GM19328 (cell line): ENCODE data around the gene PHC2.

Source experiments
- ATAC-seq: cut with Tn5 transposase; IDR thresholded peaks from one replicate; pipeline ENCODE4 v1.9.1; 2021; ENCODE audit warnings: mild to moderate bottlenecking, moderate library complexity; ENCODE audit not compliant: unreplicated experiment

Gene PHC2

DNA sequence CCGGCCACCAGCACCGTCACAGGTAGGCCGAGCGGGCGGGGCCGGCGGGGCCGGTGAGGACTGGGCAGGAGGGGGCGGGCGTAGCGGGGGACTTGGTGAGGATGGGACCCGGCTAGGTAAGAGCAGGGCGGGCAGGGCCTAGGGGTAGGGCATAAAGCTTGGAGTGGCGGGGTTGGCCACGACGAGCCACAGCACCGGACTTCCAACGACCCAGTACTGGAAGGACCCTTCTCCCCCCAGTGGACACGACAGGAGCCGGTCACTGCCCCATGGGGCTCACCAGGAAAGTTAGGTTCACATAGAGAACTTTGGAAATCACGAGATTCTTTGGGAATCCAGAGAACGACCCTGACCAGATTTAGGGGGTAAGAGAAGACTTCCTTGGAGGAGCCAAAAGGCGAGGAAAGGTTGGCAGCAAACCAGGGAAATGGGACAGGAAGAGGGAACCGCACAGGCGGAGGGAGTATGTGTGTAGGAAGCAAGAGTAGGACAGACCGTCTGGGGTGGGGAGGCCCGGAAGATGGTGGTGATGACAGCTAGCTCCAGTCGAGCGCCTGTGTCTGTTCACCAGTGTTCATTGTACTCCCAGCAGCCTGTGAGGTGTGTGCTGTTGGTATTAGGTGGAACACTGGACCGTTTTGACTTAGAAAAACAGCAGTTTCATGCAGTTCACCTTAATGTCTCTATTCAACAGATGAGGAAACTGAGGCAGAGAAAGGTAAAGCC, 154.2 kb downstream of the PHC2 start:
- ATAC-seq: no peak

DNA sequence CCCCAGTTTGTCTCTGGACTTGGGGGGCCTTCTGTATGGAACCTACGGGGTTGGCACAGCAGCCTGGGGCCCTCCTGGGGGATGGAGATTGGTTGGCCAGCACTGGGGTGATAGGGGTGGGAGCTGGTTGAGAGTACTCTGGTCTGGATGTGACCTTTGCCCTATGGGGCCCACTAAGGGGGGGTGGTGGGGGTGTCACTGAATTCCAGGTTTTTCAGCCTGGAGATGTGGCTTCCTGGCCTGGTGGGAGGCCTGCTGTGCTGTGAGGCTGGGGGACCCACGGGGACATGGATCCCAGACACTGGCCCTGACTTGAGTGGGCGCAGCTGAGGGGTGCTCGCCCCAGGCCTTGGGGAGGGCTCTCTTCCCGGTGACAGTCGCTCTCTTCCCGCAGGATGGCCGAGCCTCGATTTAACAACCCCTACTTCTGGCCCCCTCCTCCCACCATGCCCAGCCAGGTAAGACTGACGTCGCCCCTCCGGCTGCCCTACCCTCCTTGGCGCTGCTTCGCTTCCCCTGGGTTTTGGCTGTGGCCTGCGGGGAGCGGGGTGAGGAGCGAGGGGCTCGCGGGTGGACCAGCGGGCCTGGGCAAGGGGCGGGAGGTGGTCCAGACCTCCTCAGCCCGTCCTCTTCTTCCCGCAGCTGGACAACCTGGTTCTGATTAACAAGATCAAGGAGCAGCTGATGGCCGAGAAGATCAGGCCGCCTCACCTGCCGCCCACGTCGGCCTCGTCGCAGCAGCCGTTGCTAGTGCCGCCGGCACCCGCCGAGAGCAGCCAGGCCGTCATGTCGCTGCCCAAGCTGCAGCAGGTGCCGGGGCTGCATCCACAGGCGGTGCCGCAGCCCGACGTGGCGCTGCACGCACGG, 155.0 kb downstream of the PHC2 start:
- no peak for ATAC-seq

DNA sequence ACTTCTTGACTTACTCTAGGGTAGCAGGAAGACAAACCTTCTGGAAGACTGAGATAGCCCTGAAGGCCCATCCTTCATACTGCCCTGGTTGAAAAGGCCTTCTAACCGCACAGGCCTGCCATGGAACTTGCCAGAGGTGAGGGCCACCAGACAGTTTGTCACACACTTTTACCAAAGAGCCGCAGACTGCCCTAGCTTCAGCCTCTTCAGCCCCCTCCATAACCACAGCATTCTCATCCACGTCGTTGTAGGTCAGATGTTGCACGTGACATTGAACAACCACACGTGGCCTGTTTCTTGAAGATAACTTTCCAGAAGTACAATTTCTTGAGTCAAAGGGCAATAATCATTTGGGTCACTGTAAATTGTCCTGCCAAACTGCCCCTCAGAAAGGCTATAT, 155.7 kb downstream of the PHC2 start:
- ATAC-seq: no peak

- ATAC-seq: no peak
Observed at GRCh38 chr1:33274446-33274845, 156.4 kb downstream of the PHC2 start.

GRCh38 chr1:33273961-33274371, 156.9 kb downstream of the PHC2 start:
- ATAC-seq: no peak
